IMR-90 (cell line): ENCODE results near the gene CDH13. TPM values are rescaled to one million over a fixed set of nuclear protein-coding genes. Genes with fewer than 3 reads are reported as not detected.

Experiments used
- ATAC-seq: fragments of 200-7000 bp; cut with Tn5 transposase; 2 replicates; pipeline ENCODE4 v1.9.1; 2020; ENCODE audit warnings: low read depth, mild to moderate bottlenecking, moderate library complexity
- BruUV-seq: library from RNA; stranded (reverse); fragments of 400-500 nt; replicated peaks from 2 replicates; lab custom pipeline; 2021; lab: Mats Ljungman, UMichigan
- CTCF ChIA-PET: fragments of 300-600 bp; formaldehyde crosslinking; extraction: SDS; loops from one replicate; lab custom pipeline; 2021; ENCODE audit warnings: antibody characterized with exemption; lab: Yijun Ruan, JAX
- POLR2A ChIA-PET: fragments of 300-600 bp; sonication (Branson Sonifier 250); formaldehyde crosslinking; loops from one replicate; lab custom pipeline; 2022; ENCODE audit warnings: antibody characterized with exemption; ENCODE audit not compliant: unreplicated experiment; lab: Charles Lee
- DNase-seq: peaks from one replicate; pipeline ENCODE4 v3.0.0; 2013
- H2AFZ ChIP-seq: replicated peaks from 2 replicates; pipeline ENCODE3; 2013; ENCODE audit warnings: low read length, mild to moderate bottlenecking; ENCODE audit not compliant: poor library complexity
- H2AK5ac ChIP-seq: 2 replicates; pipeline ENCODE4 v1.6.1; 2013; ENCODE audit warnings: low read depth, low read length, inconsistent platforms
- H2AK9ac ChIP-seq: replicated peaks from 2 replicates; pipeline ENCODE3; 2013; ENCODE audit warnings: mild to moderate bottlenecking, low read depth, low read length, moderate library complexity; ENCODE audit not compliant: poor library complexity
- H2BK120ac ChIP-seq: 2 replicates; pipeline ENCODE4 v1.6.1; 2013; ENCODE audit warnings: low read depth, low read length, inconsistent platforms
- H2BK15ac ChIP-seq: 3 replicates; pipeline ENCODE4 v1.6.1; 2013; ENCODE audit warnings: low read depth, low read length, inconsistent platforms
- H2BK20ac ChIP-seq: 2 replicates; pipeline ENCODE4 v1.6.1; 2013; ENCODE audit warnings: low read depth, mild to moderate bottlenecking, inconsistent platforms, low read length, moderate library complexity
- H2BK5ac ChIP-seq: 2 replicates; pipeline ENCODE4 v1.6.1; 2013; ENCODE audit warnings: mild to moderate bottlenecking, low read depth, low read length, inconsistent platforms; ENCODE audit not compliant: poor library complexity, severe bottlenecking
- H3K14ac ChIP-seq: replicated peaks from 2 replicates; pipeline ENCODE4 v1.6.1; 2013; ENCODE audit warnings: low read depth, low read length, inconsistent platforms
- H3K18ac ChIP-seq: 2 replicates; pipeline ENCODE4 v1.6.1; 2013; ENCODE audit warnings: low read depth, low read length, control low read depth
- H3K23ac ChIP-seq: 2 replicates; pipeline ENCODE4 v1.6.1; 2013; ENCODE audit warnings: low read depth, low read length, inconsistent platforms
- H3K27ac ChIP-seq: 2 replicates; pipeline ENCODE4 v1.5.1; 2013; ENCODE audit warnings: mild to moderate bottlenecking, control low read depth, low read length; ENCODE audit not compliant: insufficient read depth
- H3K27me3 ChIP-seq: 2 replicates; pipeline ENCODE4 v1.6.1; 2013; ENCODE audit warnings: low read length; ENCODE audit not compliant: control insufficient read depth, insufficient read depth
- H3K36me3 ChIP-seq: 2 replicates; pipeline ENCODE4 v1.6.1; 2013; ENCODE audit warnings: low read length, mixed read lengths; ENCODE audit not compliant: control insufficient read depth, insufficient read depth
- H3K4ac ChIP-seq: 2 replicates; pipeline ENCODE4 v1.6.1; 2013; ENCODE audit warnings: low read depth, low read length, inconsistent platforms
- H3K4me1 ChIP-seq: 2 replicates; pipeline ENCODE4 v1.6.1; 2013; ENCODE audit warnings: low read length, mixed read lengths; ENCODE audit not compliant: control insufficient read depth, insufficient read depth
- H3K4me2 ChIP-seq: 2 replicates; pipeline ENCODE4 v1.6.1; 2013; ENCODE audit warnings: low read depth, mild to moderate bottlenecking, control low read depth, low read length, moderate library complexity
- H3K4me3 ChIP-seq: 2 replicates; pipeline ENCODE4 v1.5.1; 2013; ENCODE audit warnings: low read depth, mild to moderate bottlenecking, control low read depth, low read length, moderate library complexity; ENCODE audit not compliant: insufficient read depth
- H3K56ac ChIP-seq: 2 replicates; pipeline ENCODE4 v1.6.1; 2013; ENCODE audit warnings: low read length, inconsistent platforms; ENCODE audit not compliant: insufficient read depth; ENCODE audit errors: extremely low read depth
- H3K79me1 ChIP-seq, 2 experiments: 2 replicates each; pipeline ENCODE4 v1.6.1; 2013; ENCODE audit warnings: low read length in 2 of 2, inconsistent platforms in 1 of 2, low read depth in 1 of 2
- H3K9ac ChIP-seq: 2 replicates; pipeline ENCODE4 v1.6.1; 2013; ENCODE audit warnings: low read depth, low read length, control low read depth
- H3K9me1 ChIP-seq: 2 replicates; pipeline ENCODE4 v1.6.1; 2013; ENCODE audit warnings: low read length, inconsistent platforms; ENCODE audit not compliant: insufficient read depth
- H3K9me3 ChIP-seq: 2 replicates; pipeline ENCODE4 v1.6.1; 2013; ENCODE audit warnings: low read length; ENCODE audit not compliant: control insufficient read depth, insufficient read depth
- H4K20me1 ChIP-seq: 2 replicates; pipeline ENCODE4 v1.6.1; 2013; ENCODE audit warnings: low read length, inconsistent platforms; ENCODE audit not compliant: insufficient read depth
- H4K5ac ChIP-seq: 2 replicates; pipeline ENCODE4 v1.6.1; 2013; ENCODE audit warnings: mild to moderate bottlenecking, low read depth, low read length, control low read depth
- H4K8ac ChIP-seq, 2 experiments: 2 replicates each; pipeline ENCODE4 v1.6.1; 2013; ENCODE audit warnings: low read depth in 2 of 2, low read length in 2 of 2, control low read depth in 1 of 2, inconsistent platforms in 1 of 2
- H4K91ac ChIP-seq: 2 replicates; pipeline ENCODE4 v1.6.1; 2013; ENCODE audit warnings: low read depth, low read length, inconsistent platforms; ENCODE audit not compliant: insufficient read depth
- BHLHE40 ChIP-seq: fragments of 150-350 bp; IDR thresholded peaks from 2 replicates; pipeline ENCODE4 v1.6.1; 2016; ENCODE audit warnings: mild to moderate bottlenecking, low read depth, low read length
- CTCF ChIP-seq: conservative IDR thresholded peaks from 2 replicates; pipeline ENCODE4 v1.5.1; 2012; ENCODE audit warnings: mild to moderate bottlenecking, low read depth, low read length, improper control_type of control experiment
- MXI1 ChIP-seq: IDR thresholded peaks from 2 replicates; pipeline ENCODE4 v1.6.1; 2012; ENCODE audit warnings: low read depth, mild to moderate bottlenecking, low read length, moderate library complexity, borderline replicate concordance
- RAD21 ChIP-seq: IDR thresholded peaks from 2 replicates; pipeline ENCODE4 v1.6.1; 2012; ENCODE audit warnings: low read length, improper control_type of control experiment
- RCOR1 ChIP-seq: IDR thresholded peaks from 2 replicates; pipeline ENCODE4 v1.6.1; 2012; ENCODE audit warnings: mild to moderate bottlenecking, low read length, improper control_type of control experiment; ENCODE audit not compliant: insufficient replicate concordance
- SMC3 ChIP-seq: fragments of 150-350 bp; IDR thresholded peaks from 2 replicates; pipeline ENCODE4 v1.6.1; 2016; ENCODE audit warnings: low read depth, mild to moderate bottlenecking, antibody characterized with exemption, low read length, moderate library complexity
- USF2 ChIP-seq: fragments of 150-350 bp; IDR thresholded peaks from 2 replicates; pipeline ENCODE4 v1.6.1; 2017; ENCODE audit warnings: mild to moderate bottlenecking, antibody characterized with exemption, low read length, low read depth
- WGBS, 2 experiments: methylation state at CpG; one replicate each; pipeline versions ENCODE4 v1.1.5 to v1.1.7; 2013; ENCODE audit warnings: missing lambda C conversion rate in 2 of 2; ENCODE audit not compliant: insufficient read length in 1 of 2; ENCODE audit errors: extremely low coverage in 2 of 2; 5-methylcytosine and 5-hydroxymethylcytosine counted together
- dilution Hi-C: fragments of 300-500 bp; cut with HindIII; formaldehyde crosslinking; loops from one replicate; pipeline ENCODE4 v1.14.3; 2018; ENCODE audit warnings: low sequenced_read_pairs; ENCODE audit not compliant: unreplicated experiment
- in situ Hi-C: fragments of 300-500 bp; cut with MboI; formaldehyde crosslinking; loops from 3 replicates; pipeline ENCODE4 v1.14.3; 2019; ENCODE audit warnings: low sequenced_read_pairs, inconsistent platforms, mixed read lengths
- intact Hi-C: fragments of 100-400 bp; cut with micrococcal nuclease; formaldehyde crosslinking; loops from 2 replicates; pipeline ENCODE4 v1.10.0; 2022
- polyA plus RNA-seq, 3 experiments: library from polyadenylated mRNA; depleted of rRNA; stranded (reverse); fragments of >200 nt; gene quantifications; 2 replicates each; pipeline ENCODE4 v1.2.3, GENCODE V29; 2012; ENCODE audit warnings: low replicate concordance in 1 of 3
- total RNA-seq: library from RNA; depleted of rRNA; stranded (reverse); fragments of >200 nt; gene quantifications from 2 replicates; pipeline ENCODE4 v1.2.3, GENCODE V29; 2012
- TF ChIP-seq, protein P1 (sequence below): fragments of 150-350 bp; IDR thresholded peaks from 2 replicates; pipeline ENCODE4 v1.6.1; 2016; ENCODE audit warnings: low read depth, mild to moderate bottlenecking, low read length, moderate library complexity, borderline replicate concordance

Gene CDH13
- total and polyA plus RNA-seq, 2 of the 4 experiments (the other 2 are of a cell fraction), result 61.6 to 74.7 TPM

DNA sequence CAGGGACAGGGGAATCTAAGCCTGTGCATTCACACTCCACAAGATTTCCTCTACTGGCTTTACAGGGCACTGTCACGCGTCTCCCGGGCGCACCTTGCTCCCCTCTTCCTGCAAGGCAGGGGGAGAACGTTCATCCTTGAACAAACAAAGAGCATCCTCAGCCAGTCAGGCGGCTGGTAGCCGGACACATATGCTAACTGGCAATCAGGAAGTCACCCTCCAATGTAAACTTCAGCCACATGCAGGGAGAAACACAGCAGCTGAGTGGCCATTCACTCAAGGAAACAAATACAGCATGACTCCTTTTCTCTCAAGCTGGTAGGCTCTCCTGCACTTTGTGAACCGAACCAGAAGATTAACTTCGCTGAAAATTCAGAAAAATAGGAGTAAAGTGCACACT lies 1170.2 kb downstream of the CDH13 start:
- Histone ChIP-seq H3K56ac (no peak overlapping the region), H3K4me1 (peaks cover 1% of the 10 kb centered on the region), H3K9me3 (no peaks in the 10 kb centered on the region), H2AK9ac (no peak overlapping the region), H2BK5ac (no peak overlapping the region), H2AFZ (peak overlapping the region; percentile 8), H4K91ac (no peak overlapping the region), H2BK15ac (no peak overlapping the region), H3K14ac (peak overlapping the region; percentile 37; the same call in 1 of the 2 replicates), H3K27me3 (no peaks in the 10 kb centered on the region), H4K8ac (no peak overlapping the region), H4K5ac (no peak overlapping the region), H3K4me2 (no peak overlapping the region), H2AK5ac (no peak overlapping the region), H3K23ac (no peak overlapping the region), H3K9ac (no peak overlapping the region), H3K9me1 (no peaks in the 10 kb centered on the region), H3K18ac (no peak overlapping the region), H4K20me1 (no peaks in the 10 kb centered on the region), H3K27ac (no peak overlapping the region), H3K36me3 (no peaks in the 10 kb centered on the region), H3K4me3 (no peak overlapping the region), H2BK20ac (no peak overlapping the region), H3K4ac (no peak overlapping the region), H3K79me1 (no peaks in the 10 kb centered on the region), H2BK120ac (no peak overlapping the region)
- CTCF ChIA-PET, result no interaction called here
- intact Hi-C loops (no loop called here), in situ Hi-C loops (no loop called here), dilution Hi-C loops (no loop called here)
- no peak for ATAC-seq
- WGBS, 2 experiments, result no CpG with 5 or more reads among the region's 9 CpGs
- no peak for DNase-seq
- BruUV-seq, result no TSS peak
- POLR2A ChIA-PET, result no interaction called here
- TF ChIP-seq CTCF, result no peak
- TF ChIP-seq BHLHE40, result no peak
- no peak for TF ChIP-seq RCOR1
- TF ChIP-seq USF2, result no peak
- TF ChIP-seq, protein P1, sequence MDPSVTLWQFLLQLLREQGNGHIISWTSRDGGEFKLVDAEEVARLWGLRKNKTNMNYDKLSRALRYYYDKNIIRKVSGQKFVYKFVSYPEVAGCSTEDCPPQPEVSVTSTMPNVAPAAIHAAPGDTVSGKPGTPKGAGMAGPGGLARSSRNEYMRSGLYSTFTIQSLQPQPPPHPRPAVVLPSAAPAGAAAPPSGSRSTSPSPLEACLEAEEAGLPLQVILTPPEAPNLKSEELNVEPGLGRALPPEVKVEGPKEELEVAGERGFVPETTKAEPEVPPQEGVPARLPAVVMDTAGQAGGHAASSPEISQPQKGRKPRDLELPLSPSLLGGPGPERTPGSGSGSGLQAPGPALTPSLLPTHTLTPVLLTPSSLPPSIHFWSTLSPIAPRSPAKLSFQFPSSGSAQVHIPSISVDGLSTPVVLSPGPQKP, result no peak
- no peak for TF ChIP-seq RAD21
- TF ChIP-seq MXI1, result no peak
- TF ChIP-seq SMC3, result no peak
